GM12874 (cell line): ENCODE results near the gene FAM131C.

Experiments used
- CTCF ChIP-seq: IDR thresholded peaks from 2 replicates; pipeline ENCODE4 v1.5.1; 2011; ENCODE audit warnings: low read depth, mild to moderate bottlenecking, control low read depth, low read length, moderate library complexity; ENCODE audit not compliant: insufficient read depth

Gene FAM131C

GRCh38 chr1:16112596-16113555, 39.4 kb upstream of the FAM131C start:
- TF ChIP-seq CTCF = no peak

GRCh38 chr1:16111771-16112595, 38.5 kb upstream of the FAM131C start:
- no peak for TF ChIP-seq CTCF

GRCh38 chr1:16110884-16111283, 37.4 kb upstream of the FAM131C start:
- no peak for TF ChIP-seq CTCF

- TF ChIP-seq CTCF = no peak
These were observed 37.0 kb upstream of the FAM131C start for GRCh38 chr1:16110456-16110855.

- no peak for TF ChIP-seq CTCF
These were observed 36.1 kb upstream of the FAM131C start for GRCh38 chr1:16109571-16109970.

- no peak for TF ChIP-seq CTCF
These were observed 28.2 kb upstream of the FAM131C start for GRCh38 chr1:16101623-16102022.

GRCh38 chr1:16099412-16099811, 26.0 kb upstream of the FAM131C start:
- no peak for TF ChIP-seq CTCF
